HG03159 (cell line): ENCODE measurements around the gene NME1.
"Not testable (repeated sequence)": the region's sequence is repeated elsewhere in the genome, so short reads cannot be mapped to it uniquely, and the experiment has no call there.

Source experiments
- ATAC-seq: cut with Tn5 transposase; IDR thresholded peaks from one replicate; pipeline ENCODE4 v1.9.1; 2021; ENCODE audit warnings: mild to moderate bottlenecking, moderate library complexity; ENCODE audit not compliant: unreplicated experiment

NME1 gene

GRCh38 chr17:51153210-51154072 lies at the start of gene NME1:
TSS of gene NME1 (plus strand) at chr17:51153559. CDS start at chr17:51155655, 2,096 bp downstream.
- peak; percentile 94 for ATAC-seq

GRCh38 chr17:51107778-51108177 lies 45.6 kb upstream of the NME1 start:
- ATAC-seq: no peak

GRCh38 chr17:51112303-51113222 lies 40.8 kb upstream of the NME1 start:
- not testable (repeated sequence) for ATAC-seq

GRCh38 chr17:51115179-51115578 lies 38.2 kb upstream of the NME1 start:
- ATAC-seq: no peak

- ATAC-seq: no peak
Observed at GRCh38 chr17:51118330-51119195, 34.8 kb upstream of the NME1 start.

GRCh38 chr17:51119415-51120356 lies 33.7 kb upstream of the NME1 start:
- peak; percentile 24 for ATAC-seq

GRCh38 chr17:51120357-51120738 lies 33.0 kb upstream of the NME1 start:
- ATAC-seq: peak; percentile 42

GRCh38 chr17:51120739-51121619 lies 32.4 kb upstream of the NME1 start, which contains the start of gene SPAG9:
TSS of gene SPAG9 (minus strand) at chr17:51120868. CDS start at chr17:51120656, 212 bp downstream.
- peak; percentile 64 for ATAC-seq

GRCh38 chr17:51121620-51122472 lies 31.5 kb upstream of the NME1 start:
- peak; percentile 27 for ATAC-seq

- not testable (repeated sequence) for ATAC-seq
Observed at GRCh38 chr17:51122473-51123115, 30.8 kb upstream of the NME1 start.

GRCh38 chr17:51124640-51125503 lies 28.5 kb upstream of the NME1 start:
- ATAC-seq: no peak

GRCh38 chr17:51128076-51128475 lies 25.3 kb upstream of the NME1 start:
- ATAC-seq: no peak

GRCh38 chr17:51132964-51133319 lies 20.4 kb upstream of the NME1 start:
- ATAC-seq: no peak

- ATAC-seq: no peak
Observed at GRCh38 chr17:51133365-51133764, 20.0 kb upstream of the NME1 start.

- ATAC-seq: no peak
Observed at GRCh38 chr17:51135956-51136355, 17.4 kb upstream of the NME1 start.

- ATAC-seq: no peak
Observed at GRCh38 chr17:51142597-51142996, 10.8 kb upstream of the NME1 start.
